ENCODE data around the gene BBS9.
"Not testable (repeated sequence)": the region's sequence is repeated elsewhere in the genome, so short reads cannot be mapped to it uniquely, and the experiment has no call there.

Gene BBS9

GRCh38 chr7:33128990-33129805 is at the start of gene BBS9:
Gene BBS9 (plus strand): TSS chr7:33129564. CDS start chr7:33146253, 16,689 bp downstream.
- DNase-seq (ENCODE audit: low spot score): peak; percentile 85
- peak; percentile 62 for FAIRE-seq

DNA sequence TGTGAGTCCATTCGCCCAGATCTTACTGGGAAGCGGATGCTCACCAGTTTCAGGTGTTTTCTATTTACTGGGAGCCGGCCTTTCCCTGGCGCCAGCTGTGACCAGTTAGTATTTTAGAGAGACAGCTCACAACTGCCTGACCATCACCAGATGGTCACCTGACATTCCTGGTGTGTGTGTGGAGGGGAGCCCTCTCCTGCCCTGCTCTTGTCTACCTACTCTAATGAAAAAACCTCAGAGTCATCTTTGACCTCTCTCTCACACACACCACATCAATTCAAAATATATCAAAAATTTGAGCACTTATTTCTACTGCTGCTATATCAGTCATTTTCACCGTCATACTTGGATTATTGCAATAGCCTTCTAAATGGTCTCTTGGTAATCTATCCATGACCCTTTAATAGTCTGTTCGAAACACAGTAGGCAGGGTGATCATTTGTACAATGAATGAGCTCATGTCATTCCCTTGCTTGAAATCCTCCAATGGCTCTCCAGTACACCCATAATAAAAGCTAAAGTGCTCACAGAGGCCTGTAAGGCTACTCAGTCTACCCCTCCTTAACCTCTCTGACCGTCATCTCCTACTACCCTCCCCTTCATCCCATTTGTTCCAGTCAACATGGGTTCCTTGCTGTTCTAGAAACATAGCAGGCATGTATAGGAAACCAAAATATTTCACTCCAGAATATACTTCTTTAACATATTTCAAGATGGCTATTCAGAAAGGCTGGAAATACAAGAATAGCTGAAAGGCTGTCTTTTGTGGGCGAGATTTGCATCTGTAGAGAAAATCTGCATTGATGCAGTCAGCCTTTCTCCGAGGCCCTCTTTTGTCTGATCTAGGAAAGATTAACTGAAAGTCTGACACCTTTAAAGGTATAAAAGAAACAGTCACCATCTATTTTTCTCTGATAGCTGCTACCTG is 49.3 kb upstream of the BBS9 start:
- no peak for FAIRE-seq
- DNase-seq (ENCODE audit: low spot score): no peak

DNA sequence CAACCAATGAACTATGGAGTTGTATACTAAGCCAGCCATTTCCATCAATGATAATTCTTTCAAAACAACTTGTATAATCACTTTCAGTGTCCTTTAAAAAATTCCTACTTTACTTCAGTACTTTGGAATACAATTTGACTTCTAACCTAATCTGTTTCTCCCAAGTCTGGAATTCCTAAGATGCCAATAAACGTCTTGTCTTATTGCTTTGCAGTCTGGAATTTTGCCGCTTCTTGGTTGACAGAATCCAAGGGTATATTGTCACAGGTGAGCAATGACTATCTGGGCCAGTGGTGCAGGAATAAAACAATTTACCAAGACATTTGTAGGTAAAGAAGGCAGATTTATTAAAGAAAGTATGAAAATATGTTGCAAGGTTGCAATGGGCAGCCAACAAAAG is 42.0 kb upstream of the BBS9 start:
- no peak for DNase-seq (ENCODE audit: low spot score)
- no peak for FAIRE-seq

- DNase-seq (ENCODE audit: low spot score) (no peak), FAIRE-seq (no peak)
Measured at GRCh38 chr7:33087858-33088257, 41.5 kb upstream of the BBS9 start.

DNA sequence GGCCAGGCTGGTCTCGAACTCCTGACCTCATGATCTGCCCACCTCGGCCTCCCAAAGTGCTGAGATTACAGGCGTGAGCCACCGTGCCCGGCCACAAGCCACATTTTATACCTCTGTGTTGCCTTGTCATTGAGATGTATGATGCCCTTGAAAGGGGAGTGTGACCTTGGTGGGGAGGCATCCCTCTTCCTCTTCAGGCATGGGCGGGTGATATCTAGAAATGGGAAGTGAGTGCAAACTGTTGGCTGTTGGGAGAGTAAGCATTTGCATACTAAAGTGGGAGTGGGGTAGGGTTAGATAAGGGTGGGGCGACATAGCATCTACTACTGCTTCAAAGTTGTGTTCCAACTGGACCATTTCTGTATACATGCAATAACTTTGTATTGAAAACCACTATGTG is 40.2 kb upstream of the BBS9 start:
- DNase-seq (ENCODE audit: low spot score): no peak
- FAIRE-seq: no peak

- FAIRE-seq (no peak), DNase-seq (ENCODE audit: low spot score) (no peak)
Measured at GRCh38 chr7:33091111-33091531, 38.2 kb upstream of the BBS9 start.

DNA sequence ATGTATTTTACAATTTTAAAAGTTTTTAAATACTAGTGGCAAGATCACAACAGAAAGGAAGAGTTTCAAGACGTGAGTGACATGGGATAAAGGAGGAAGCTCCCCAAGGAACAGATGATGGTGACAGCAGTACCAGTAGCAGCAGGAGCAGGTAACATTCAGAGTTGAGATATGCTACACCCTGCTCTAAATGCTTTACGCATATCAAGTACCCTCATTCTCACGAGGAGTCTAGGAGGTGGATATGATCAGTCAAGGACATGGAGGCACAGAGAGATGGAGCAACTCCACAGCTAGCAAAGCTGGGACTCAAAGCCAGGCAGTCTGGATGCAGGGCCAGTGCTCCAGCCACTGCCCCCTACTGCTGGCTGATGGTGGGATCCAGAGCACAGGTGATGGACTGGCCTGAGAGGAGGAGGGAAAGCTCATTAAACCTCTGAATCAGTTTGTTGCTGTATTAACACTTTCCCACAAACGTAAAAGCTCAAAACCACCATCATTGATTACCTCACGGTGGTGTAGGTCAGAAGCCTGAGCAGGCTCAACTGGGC is 37.6 kb upstream of the BBS9 start:
- FAIRE-seq: no peak
- DNase-seq (ENCODE audit: low spot score): no peak

GRCh38 chr7:33093266-33093665 is 36.1 kb upstream of the BBS9 start:
- DNase-seq (ENCODE audit: low spot score): no peak
- FAIRE-seq: no peak

- DNase-seq (ENCODE audit: low spot score); FAIRE-seq: not testable (repeated sequence)
Measured at GRCh38 chr7:33094745-33095275, 34.6 kb upstream of the BBS9 start.

- FAIRE-seq: no peak
- no peak for DNase-seq (ENCODE audit: low spot score)
Measured at GRCh38 chr7:33099154-33099940, 30.0 kb upstream of the BBS9 start.

GRCh38 chr7:33100770-33101169 is 28.6 kb upstream of the BBS9 start:
- FAIRE-seq: no peak
- no peak for DNase-seq (ENCODE audit: low spot score)

DNA sequence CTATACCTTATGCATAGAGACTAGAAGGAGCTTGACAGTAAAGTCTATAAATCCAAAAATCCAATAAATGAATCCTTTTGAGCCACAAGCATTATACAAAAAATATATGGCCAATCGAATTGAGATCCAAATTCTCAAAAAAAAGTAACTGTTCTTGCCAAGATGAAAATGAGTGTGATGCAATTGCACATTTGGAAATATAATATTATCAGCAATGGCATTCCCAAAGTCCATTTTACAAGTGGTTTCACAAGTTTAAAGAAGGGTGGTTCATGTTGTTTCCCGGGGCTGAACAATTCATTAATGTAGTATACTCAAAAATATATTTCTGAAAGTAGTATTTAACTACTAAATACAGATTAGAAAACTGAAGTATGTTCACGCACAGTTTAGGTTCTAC is 27.5 kb upstream of the BBS9 start:
- DNase-seq (ENCODE audit: low spot score) (no peak), FAIRE-seq (no peak)

DNA sequence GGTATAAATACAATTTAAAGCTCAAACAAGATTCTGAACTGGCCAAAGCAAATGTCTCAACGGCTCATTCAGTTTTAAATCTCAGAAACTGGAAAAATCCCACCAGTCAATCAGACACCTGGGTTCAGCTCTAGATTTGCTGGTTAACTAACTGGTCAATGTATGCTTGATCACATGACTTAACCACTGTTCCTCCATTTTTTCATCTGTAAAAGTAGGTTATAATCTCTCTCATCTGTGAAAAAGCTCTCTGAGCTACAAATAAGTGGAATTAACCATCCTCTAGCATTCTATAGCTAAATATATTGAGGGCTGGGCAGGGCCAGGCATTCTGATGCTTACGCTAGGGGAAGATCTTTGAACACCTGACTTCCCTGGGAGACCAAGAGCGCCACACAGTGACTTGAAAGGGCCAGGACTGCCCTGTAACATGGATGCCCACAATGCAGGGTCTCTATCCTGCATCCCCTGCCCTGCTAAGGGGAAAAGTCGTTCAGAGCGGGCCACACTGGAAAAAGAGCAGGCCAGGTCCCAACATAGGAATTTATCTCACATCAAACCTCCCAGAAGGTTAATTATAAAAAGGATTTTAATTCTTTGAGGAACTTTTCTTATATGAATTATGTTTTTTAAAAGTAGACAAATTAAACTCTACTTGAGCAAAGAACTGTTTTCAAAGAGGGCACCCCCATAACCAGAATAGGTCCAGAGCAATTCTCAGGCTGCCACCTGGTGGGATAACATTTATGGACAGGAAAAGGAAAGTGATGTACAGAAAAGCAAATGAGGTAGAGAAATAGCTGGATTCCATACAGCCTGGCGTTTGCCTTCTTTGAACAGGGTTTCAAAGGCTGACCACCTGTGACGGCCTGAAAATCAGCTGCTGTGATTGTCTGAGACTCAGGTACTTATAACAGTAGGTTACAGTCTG is 22.0 kb upstream of the BBS9 start:
- FAIRE-seq: peak; percentile 60
- DNase-seq (ENCODE audit: low spot score): no peak

DNA sequence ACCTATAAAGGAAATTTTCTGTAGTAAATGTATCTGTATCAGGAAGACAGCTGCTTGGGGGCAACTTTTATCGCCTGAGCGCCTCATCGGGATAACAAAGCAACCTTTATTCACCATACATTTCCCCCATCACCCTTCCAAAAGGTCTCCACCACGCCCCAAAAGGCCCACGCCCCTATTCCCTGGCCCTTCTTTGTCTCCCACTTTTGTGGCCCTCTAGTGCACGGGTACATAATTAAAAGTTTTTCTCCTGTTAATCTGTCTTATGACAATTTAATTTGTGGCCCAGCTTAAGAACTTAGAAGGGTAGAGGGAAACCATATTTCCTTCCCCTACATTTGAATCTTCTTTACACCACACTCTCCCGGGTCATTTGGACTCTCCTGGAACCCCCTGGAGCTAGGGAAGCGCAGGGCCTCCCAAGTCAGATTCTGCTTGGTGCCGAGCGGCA is 20.8 kb upstream of the BBS9 start:
- FAIRE-seq (no peak), DNase-seq (ENCODE audit: low spot score) (peak; percentile 18)

GRCh38 chr7:33109005-33109757 is 20.2 kb upstream of the BBS9 start, which contains the start of gene RP9:
Gene RP9 (minus strand): TSS chr7:33109404. CDS start chr7:33109372, 32 bp downstream.
- no peak for FAIRE-seq
- DNase-seq (ENCODE audit: low spot score): peak; percentile 44

GRCh38 chr7:33109758-33110238 is 19.6 kb upstream of the BBS9 start:
- no peak for FAIRE-seq
- peak; percentile 38 for DNase-seq (ENCODE audit: low spot score)

- no peak for DNase-seq (ENCODE audit: low spot score)
Measured at GRCh38 chr7:33111614-33112013, 17.8 kb upstream of the BBS9 start.

GRCh38 chr7:33114976-33115375 is 14.4 kb upstream of the BBS9 start:
- DNase-seq (ENCODE audit: low spot score) (no peak), FAIRE-seq (no peak)

More at GRCh38 chr7:33111614-33112013, 17.8 kb upstream of the BBS9 start:
- FAIRE-seq: no peak

GRCh38 chr7:33118383-33118782 is 11.0 kb upstream of the BBS9 start:
- FAIRE-seq (no peak), DNase-seq (ENCODE audit: low spot score) (no peak)

All from RCC 7860 (cell line).